K562 (cell line): ENCODE data around the gene CYSRT1.

Experiments
- ATF2 ChIP-seq: sonication (generic); formaldehyde crosslinking; IDR thresholded peaks from 2 replicates; pipeline ENCODE4 v1.8.1; 2022; ENCODE audit warnings: missing genetic modification reagents
- BRCA1 ChIP-seq, 2 experiments: fragments of 450-650 bp in 1 of 2; sonication (generic) in 1 of 2; formaldehyde crosslinking in 1 of 2; IDR thresholded peaks; 2 replicates each; pipeline versions ENCODE4 v1.5.0 to v1.6.1; 2017 to 2020; ENCODE audit warnings: mild to moderate bottlenecking in 1 of 2, missing genetic modification reagents in 1 of 2
- CBX5 ChIP-seq: IDR thresholded peaks from 2 replicates; pipeline ENCODE4 v1.6.1; 2014; ENCODE audit warnings: low read depth, borderline replicate concordance
- CEBPB ChIP-seq: fragments of 450-650 bp; IDR thresholded peaks from 2 replicates; pipeline ENCODE4 v1.6.1; 2016; ENCODE audit warnings: missing genetic modification characterization, missing compliant biosample characterization
- CEBPG ChIP-seq, 3 experiments: fragments of 200-800 bp in 1 of 3; sonication (Bioruptor generic) in 1 of 3; sonication (generic) in 1 of 3; formaldehyde crosslinking in 1 of 3; IDR thresholded peaks in 2 of 3; conservative IDR thresholded peaks in 1 of 3; 2 replicates each; pipeline versions ENCODE4 v1.6.1 to v1.8.0; 2016 to 2022; ENCODE audit warnings: missing compliant biosample characterization in 2 of 3, missing genetic modification characterization in 2 of 3, mild to moderate bottlenecking in 1 of 3, missing genetic modification reagents in 1 of 3
- GABPA ChIP-seq: fragments of 200-800 bp; sonication (Bioruptor generic); conservative IDR thresholded peaks from 2 replicates; pipeline ENCODE4 v1.6.1; 2016; ENCODE audit warnings: low read depth, missing genetic modification characterization, missing compliant biosample characterization
- HDGF ChIP-seq: fragments of 450-650 bp; IDR thresholded peaks from 2 replicates; pipeline ENCODE4 v1.6.1; 2016
- SPI1 ChIP-seq: IDR thresholded peaks from 2 replicates; pipeline ENCODE4 v1.6.1; 2011; ENCODE audit warnings: low read depth, low read length, control low read depth, borderline replicate concordance
- SRSF1 ChIP-seq: fragments of 200-400 bp; formaldehyde crosslinking; IDR thresholded peaks from 2 replicates; pipeline ENCODE4 v1.6.1; 2017; ENCODE audit warnings: mild to moderate bottlenecking, low read depth, low read length, moderate library complexity
- ZBTB9 ChIP-seq: fragments of 450-650 bp; formaldehyde crosslinking; IDR thresholded peaks from 2 replicates; pipeline ENCODE4 v1.4.0; 2020; ENCODE audit warnings: mild to moderate bottlenecking, moderate library complexity
- ZNF551 ChIP-seq: fragments of 250-450 bp; sonication (Bioruptor Pico); IDR thresholded peaks from 2 replicates; pipeline ENCODE4 v1.5.0; 2021; ENCODE audit warnings: mild to moderate bottlenecking, moderate library complexity
- TF ChIP-seq, protein P1 (sequence below), 3 experiments: IDR thresholded peaks in 2 of 3; conservative IDR thresholded peaks in 1 of 3; 2 replicates each; pipeline ENCODE4 v1.5.1; 2011 to 2012; ENCODE audit warnings: low read length in 3 of 3, mild to moderate bottlenecking in 3 of 3, control low read depth in 2 of 3, improper control_type of control experiment in 1 of 3, inconsistent platforms in 1 of 3, low read depth in 1 of 3, mixed read lengths in 1 of 3, moderate library complexity in 1 of 3; ENCODE audit not compliant: insufficient read depth in 2 of 3

- TF ChIP-seq GABPA (tag) (no peak), CBX5 (no peak), HDGF (no peak), CEBPB (tag) (no peak), CEBPG (CRISPR knock-in tag; IDR thresholded peaks at IDR 0.05) (no peak), CEBPG (tag; conservative IDR thresholded peaks at IDR 0.05 in 1 of 2, IDR thresholded peaks at IDR 0.05 in 1 of 2) (no peak), ATF2 (no peak), ZNF551 (CRISPR knock-in tag) (no peak), SRSF1 (no peak), ZBTB9 (no peak), SPI1 (no peak), BRCA1 (IDR thresholded peaks at IDR 0.05) (no peak), BRCA1 (CRISPR knock-in tag; IDR thresholded peaks at IDR 0.05) (no peak)
- TF ChIP-seq, protein P1, sequence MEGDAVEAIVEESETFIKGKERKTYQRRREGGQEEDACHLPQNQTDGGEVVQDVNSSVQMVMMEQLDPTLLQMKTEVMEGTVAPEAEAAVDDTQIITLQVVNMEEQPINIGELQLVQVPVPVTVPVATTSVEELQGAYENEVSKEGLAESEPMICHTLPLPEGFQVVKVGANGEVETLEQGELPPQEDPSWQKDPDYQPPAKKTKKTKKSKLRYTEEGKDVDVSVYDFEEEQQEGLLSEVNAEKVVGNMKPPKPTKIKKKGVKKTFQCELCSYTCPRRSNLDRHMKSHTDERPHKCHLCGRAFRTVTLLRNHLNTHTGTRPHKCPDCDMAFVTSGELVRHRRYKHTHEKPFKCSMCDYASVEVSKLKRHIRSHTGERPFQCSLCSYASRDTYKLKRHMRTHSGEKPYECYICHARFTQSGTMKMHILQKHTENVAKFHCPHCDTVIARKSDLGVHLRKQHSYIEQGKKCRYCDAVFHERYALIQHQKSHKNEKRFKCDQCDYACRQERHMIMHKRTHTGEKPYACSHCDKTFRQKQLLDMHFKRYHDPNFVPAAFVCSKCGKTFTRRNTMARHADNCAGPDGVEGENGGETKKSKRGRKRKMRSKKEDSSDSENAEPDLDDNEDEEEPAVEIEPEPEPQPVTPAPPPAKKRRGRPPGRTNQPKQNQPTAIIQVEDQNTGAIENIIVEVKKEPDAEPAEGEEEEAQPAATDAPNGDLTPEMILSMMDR (IDR thresholded peaks at IDR 0.05 in 2 of 3, conservative IDR thresholded peaks at IDR 0.05 in 1 of 3; ENCODE audit: insufficient read depth in 2 of 3, low read depth in 1 of 3, low read length in 3 of 3) = no peak
Observed at GRCh38 chr9:137221506-137222111, 3.4 kb upstream of the CYSRT1 start.
